AG09309 (cell line): Measurements from ENCODE around the gene MOXD1.
"Not testable (repeated sequence)": the region's sequence is repeated elsewhere in the genome, so short reads cannot be mapped to it uniquely, and the experiment has no call there.

Source experiments
- DNase-seq: peaks from one replicate; pipeline ENCODE4 v3.0.0-alpha.2; 2010; ENCODE audit warnings: low read depth
- H3K4me3 ChIP-seq: 2 replicates; pipeline ENCODE4 v1.5.1; 2011; ENCODE audit warnings: mild to moderate bottlenecking, low read depth, low read length, moderate library complexity; ENCODE audit not compliant: control insufficient read depth
- CTCF ChIP-seq: IDR thresholded peaks from 2 replicates; pipeline ENCODE4 v1.5.1; 2011; ENCODE audit warnings: mild to moderate bottlenecking, low read depth, low read length, inconsistent platforms; ENCODE audit not compliant: insufficient read depth, control insufficient read depth; ENCODE audit errors: missing control alignments

Gene MOXD1

GRCh38 chr6:132279592-132280139 lies 121.6 kb downstream of the MOXD1 start:
- DNase-seq, result peak; percentile 28
- H3K4me3 ChIP-seq, result peak overlapping the region; percentile 25
- peak; percentile 70 for TF ChIP-seq CTCF

GRCh38 chr6:132275066-132275970 lies 126.0 kb downstream of the MOXD1 start:
- no peak for DNase-seq
- no peak overlapping the region for H3K4me3 ChIP-seq
- TF ChIP-seq CTCF, result no peak

GRCh38 chr6:132272776-132273175 lies 128.5 kb downstream of the MOXD1 start:
- H3K4me3 ChIP-seq, result no peak overlapping the region
- no peak for TF ChIP-seq CTCF
- DNase-seq, result no peak

GRCh38 chr6:132270726-132271402 lies 130.4 kb downstream of the MOXD1 start:
- H3K4me3 ChIP-seq, result no peak overlapping the region
- no peak for TF ChIP-seq CTCF
- DNase-seq, result no peak

- not testable (repeated sequence) for H3K4me3 ChIP-seq, DNase-seq
These were observed 132.6 kb downstream of the MOXD1 start for GRCh38 chr6:132268666-132269065.

GRCh38 chr6:132268209-132268608 lies 133.1 kb downstream of the MOXD1 start:
- TF ChIP-seq CTCF, result no peak
- DNase-seq, result no peak
- H3K4me3 ChIP-seq, result no peak overlapping the region

GRCh38 chr6:132265451-132266097 lies 135.7 kb downstream of the MOXD1 start:
- DNase-seq, result no peak
- no peak for TF ChIP-seq CTCF

More at GRCh38 chr6:132265451-132266097, 135.7 kb downstream of the MOXD1 start:
- no peak overlapping the region for H3K4me3 ChIP-seq
